HFFc6 (cell line): ENCODE measurements around the gene SLC27A2. TPM values are rescaled to one million over a fixed set of nuclear protein-coding genes. Genes with fewer than 3 reads are reported as not detected.

Experiments
- DNase-seq: peaks from one replicate; pipeline ENCODE4 v3.0.0-alpha.2; 2018
- H3K27ac Mint-ChIP-seq: 2 replicates; pipeline ENCODE4 v1.8.0; 2020; ENCODE audit warnings: mild to moderate bottlenecking, mixed read lengths
- H3K27me3 Mint-ChIP-seq: 2 replicates; pipeline ENCODE4 v1.8.0; 2021; ENCODE audit warnings: mild to moderate bottlenecking, moderate library complexity, mixed read lengths; ENCODE audit not compliant: insufficient read depth
- H3K36me3 Mint-ChIP-seq: 2 replicates; pipeline ENCODE4 v1.8.0; 2021; ENCODE audit warnings: low read depth, mixed read lengths
- H3K4me1 Mint-ChIP-seq: 2 replicates; pipeline ENCODE4 v1.8.0; 2020; ENCODE audit warnings: low read depth, mixed read lengths
- H3K4me3 Mint-ChIP-seq: 2 replicates; pipeline ENCODE4 v1.8.0; 2020; ENCODE audit warnings: mild to moderate bottlenecking, moderate library complexity, mixed read lengths
- H3K9me3 Mint-ChIP-seq: 2 replicates; pipeline ENCODE4 v1.8.0; 2020; ENCODE audit warnings: mild to moderate bottlenecking, mixed read lengths
- total RNA-seq, 6 experiments: library from RNA; stranded (reverse); fragmentation: NEBNext Ultra II Directional; extraction: Animal tissue kit (Norgen Biotek cat#: 25700); gene quantifications; 2 replicates in 1 of 6; 3 replicates in 5 of 6; pipeline ENCODE4 v1.2.3, GENCODE V29; 2021
- TF ChIP-seq, protein P1 (sequence below): fragments of 200-600 bp; sonication (generic); IDR thresholded peaks from 2 replicates; pipeline ENCODE4 v1.5.0; 2021; ENCODE audit warnings: antibody characterized with exemption, mild to moderate bottlenecking

Gene SLC27A2
- total RNA-seq, 6 experiments from 2014 or later = 0.87 to 2.0 (median 1.3) TPM

DNA sequence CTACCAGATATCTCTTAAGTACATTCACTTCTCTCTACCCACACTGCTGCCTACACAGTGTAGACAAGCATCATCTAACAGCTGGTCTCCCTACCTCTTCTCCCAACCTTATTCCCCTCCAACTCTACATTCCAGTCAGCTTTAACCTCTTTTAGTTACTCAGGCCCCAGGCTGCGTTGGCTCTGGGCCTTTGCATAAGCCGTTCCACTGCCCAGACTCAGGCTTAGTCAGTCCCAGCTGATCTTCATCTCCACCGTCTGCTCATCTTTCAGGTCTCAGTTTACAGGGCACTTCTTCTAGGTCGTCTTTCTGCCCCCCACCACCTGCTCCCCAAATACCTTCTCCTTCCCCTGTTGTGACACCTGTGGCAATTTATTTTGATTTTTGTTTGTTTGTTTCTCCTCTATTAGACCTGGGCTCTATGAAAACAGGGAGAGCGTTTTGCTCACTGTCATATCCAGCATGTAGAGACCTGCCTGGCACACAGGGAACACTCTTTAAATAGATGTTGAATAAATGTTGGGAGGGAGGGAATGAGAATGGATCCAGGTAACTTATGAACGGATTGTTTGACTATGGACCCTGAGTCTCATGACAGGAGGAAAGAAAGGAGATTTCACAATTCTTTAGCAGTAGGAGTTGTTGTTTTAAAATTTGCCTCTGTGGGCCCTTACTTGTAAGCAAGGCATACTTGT is 11.1 kb downstream of the SLC27A2 start:
- Mint-ChIP-seq H3K9me3 (no peaks in the 10 kb centered on the region), H3K27ac (no peak overlapping the region), H3K36me3 (no peaks in the 10 kb centered on the region), H3K27me3 (no peaks in the 10 kb centered on the region; the same call in 1 of the 2 replicates), H3K4me1 (peaks cover 11% of the 10 kb centered on the region; the same call in 1 of the 2 replicates), H3K4me3 (no peak overlapping the region)
- DNase-seq = no peak
- TF ChIP-seq, protein P1, sequence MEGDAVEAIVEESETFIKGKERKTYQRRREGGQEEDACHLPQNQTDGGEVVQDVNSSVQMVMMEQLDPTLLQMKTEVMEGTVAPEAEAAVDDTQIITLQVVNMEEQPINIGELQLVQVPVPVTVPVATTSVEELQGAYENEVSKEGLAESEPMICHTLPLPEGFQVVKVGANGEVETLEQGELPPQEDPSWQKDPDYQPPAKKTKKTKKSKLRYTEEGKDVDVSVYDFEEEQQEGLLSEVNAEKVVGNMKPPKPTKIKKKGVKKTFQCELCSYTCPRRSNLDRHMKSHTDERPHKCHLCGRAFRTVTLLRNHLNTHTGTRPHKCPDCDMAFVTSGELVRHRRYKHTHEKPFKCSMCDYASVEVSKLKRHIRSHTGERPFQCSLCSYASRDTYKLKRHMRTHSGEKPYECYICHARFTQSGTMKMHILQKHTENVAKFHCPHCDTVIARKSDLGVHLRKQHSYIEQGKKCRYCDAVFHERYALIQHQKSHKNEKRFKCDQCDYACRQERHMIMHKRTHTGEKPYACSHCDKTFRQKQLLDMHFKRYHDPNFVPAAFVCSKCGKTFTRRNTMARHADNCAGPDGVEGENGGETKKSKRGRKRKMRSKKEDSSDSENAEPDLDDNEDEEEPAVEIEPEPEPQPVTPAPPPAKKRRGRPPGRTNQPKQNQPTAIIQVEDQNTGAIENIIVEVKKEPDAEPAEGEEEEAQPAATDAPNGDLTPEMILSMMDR = no peak

DNA sequence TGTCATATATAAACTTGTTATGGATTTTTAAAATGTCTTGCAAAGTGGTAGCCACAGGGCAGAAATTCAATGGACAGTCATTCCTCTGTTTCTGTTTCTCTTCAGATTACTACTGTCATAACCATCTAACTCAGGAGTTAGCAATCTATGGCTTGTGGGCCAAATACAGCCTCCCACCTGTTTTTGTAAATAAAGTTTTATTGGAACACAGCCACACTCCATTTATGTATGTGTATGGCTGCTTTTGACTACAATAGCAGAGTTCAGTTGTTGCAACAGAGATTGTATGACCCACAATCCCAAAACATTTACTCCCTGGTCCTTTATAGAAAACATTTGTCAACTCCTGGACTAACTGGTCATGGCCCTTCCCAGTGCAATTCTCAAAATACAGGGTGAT is 20.0 kb downstream of the SLC27A2 start:
- TF ChIP-seq, protein P1 = no peak
- Mint-ChIP-seq H3K4me1 (no peaks in the 10 kb centered on the region), H3K36me3 (no peaks in the 10 kb centered on the region), H3K27ac (no peak overlapping the region), H3K9me3 (no peaks in the 10 kb centered on the region), H3K27me3 (peaks cover 2% of the 10 kb centered on the region; the same call in 1 of the 2 replicates), H3K4me3 (no peak overlapping the region)
- DNase-seq = no peak

DNA sequence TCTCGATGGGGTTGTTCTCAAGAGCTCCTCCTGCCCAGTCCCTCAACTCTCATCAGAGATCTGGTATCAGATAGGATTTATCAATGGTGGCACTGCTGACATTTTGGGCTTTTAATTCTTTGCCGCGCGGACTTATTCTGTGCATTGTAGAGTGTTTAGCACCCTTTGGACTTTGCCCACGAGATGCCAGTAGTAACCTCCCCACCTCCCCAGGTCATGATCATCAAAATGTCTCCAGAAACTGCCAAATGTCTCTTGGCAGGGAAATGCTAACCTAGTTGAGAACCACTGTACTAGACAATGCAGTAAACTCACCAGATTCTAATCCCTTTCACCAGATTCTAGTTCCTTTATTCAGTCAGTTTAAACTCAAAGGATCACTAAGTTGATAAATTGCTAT is 24.0 kb downstream of the SLC27A2 start:
- no peak overlapping the region for H3K4me3 Mint-ChIP-seq
- H3K9me3 Mint-ChIP-seq = no peaks in the 10 kb centered on the region
- no peak overlapping the region for H3K27ac Mint-ChIP-seq
- H3K4me1 Mint-ChIP-seq = no peaks in the 10 kb centered on the region
- peaks cover 11% of the 10 kb centered on the region for H3K27me3 Mint-ChIP-seq
- H3K36me3 Mint-ChIP-seq = no peaks in the 10 kb centered on the region
- no peak for DNase-seq
- TF ChIP-seq, protein P1 = no peak

DNA sequence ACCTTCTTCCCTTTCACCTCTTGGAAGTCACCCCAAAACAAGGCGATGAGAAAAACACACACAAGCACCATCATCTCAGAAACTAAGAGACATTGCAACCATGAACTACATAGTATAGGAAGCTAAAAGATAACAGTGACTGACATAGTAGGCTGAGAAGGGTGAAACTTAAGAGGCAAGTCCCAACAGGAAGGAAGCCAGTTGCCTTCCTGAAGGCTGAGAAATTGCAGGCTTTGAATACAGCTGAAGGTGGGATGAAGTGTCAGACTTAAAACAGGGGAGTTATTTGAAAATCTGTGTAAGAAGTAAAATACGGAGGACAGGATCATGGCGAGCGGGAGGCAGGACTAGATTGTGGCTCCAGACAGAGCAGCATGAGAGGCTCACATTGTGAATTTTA is 27.8 kb downstream of the SLC27A2 start:
- H3K27me3 Mint-ChIP-seq = peaks cover 14% of the 10 kb centered on the region
- H3K4me3 Mint-ChIP-seq = no peak overlapping the region
- H3K4me1 Mint-ChIP-seq = no peaks in the 10 kb centered on the region
- no peak overlapping the region for H3K27ac Mint-ChIP-seq
- TF ChIP-seq, protein P1 = no peak
- H3K36me3 Mint-ChIP-seq = peaks cover 10% of the 10 kb centered on the region
- DNase-seq = no peak
- peaks cover 9% of the 10 kb centered on the region for H3K9me3 Mint-ChIP-seq

DNA sequence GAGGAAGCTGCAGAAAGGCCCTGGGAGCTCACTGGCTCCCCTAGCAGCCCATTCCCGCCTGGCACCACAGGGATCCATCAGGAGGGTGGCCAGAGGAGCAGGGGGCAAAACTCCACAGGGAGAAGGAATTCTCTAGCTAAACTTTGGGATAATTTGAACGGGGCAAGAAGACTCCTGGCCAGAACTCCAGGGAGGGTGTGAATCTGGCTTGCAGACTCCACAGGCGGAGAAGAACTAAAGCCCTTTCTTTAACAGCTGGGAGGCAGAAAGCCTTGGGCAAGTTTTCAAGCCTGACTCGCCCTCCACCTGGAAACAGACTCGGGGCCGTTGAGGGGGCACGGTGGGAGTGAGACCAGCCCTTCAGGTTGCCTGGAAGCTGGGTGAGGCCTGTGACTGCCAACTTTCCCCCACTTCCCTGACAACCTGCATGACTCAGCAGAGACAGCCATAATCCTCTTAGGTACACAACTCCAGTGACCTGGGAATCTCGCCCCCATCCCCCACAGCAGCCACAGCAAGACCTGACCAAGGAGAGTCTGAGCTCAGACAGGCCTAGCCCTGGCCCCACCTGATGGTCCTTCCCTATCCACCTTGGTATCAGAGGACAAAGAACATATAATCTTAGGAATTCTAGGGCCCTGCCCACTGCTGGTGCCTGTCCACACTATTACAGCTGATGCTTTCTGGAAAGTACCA is 28.6 kb downstream of the SLC27A2 start:
- H3K4me3 Mint-ChIP-seq = no peak overlapping the region
- H3K4me1 Mint-ChIP-seq = no peaks in the 10 kb centered on the region
- H3K9me3 Mint-ChIP-seq = peaks cover 15% of the 10 kb centered on the region
- no peak for DNase-seq
- TF ChIP-seq, protein P1 = no peak
- no peak overlapping the region for H3K27ac Mint-ChIP-seq
- peaks cover 17% of the 10 kb centered on the region for H3K27me3 Mint-ChIP-seq
- H3K36me3 Mint-ChIP-seq = peaks cover 10% of the 10 kb centered on the region
